Osteoblast (primary cell): ENCODE measurements around the gene PUS1. TPM values are rescaled to one million over a fixed set of nuclear protein-coding genes. Genes with fewer than 3 reads are reported as not detected.
"Not testable (repeated sequence)": the region's sequence is repeated elsewhere in the genome, so short reads cannot be mapped to it uniquely, and the experiment has no call there.

Experiments used
- DNase-seq: peaks from one replicate; pipeline ENCODE4 v3.0.0; 2011; ENCODE audit warnings: low spot score, mixed read lengths; ENCODE audit not compliant: insufficient read length; ENCODE audit errors: missing footprints
- H2AFZ ChIP-seq: 2 replicates; pipeline ENCODE4 v1.6.0; 2011; ENCODE audit warnings: mild to moderate bottlenecking, low read length
- H3K27ac ChIP-seq: 2 replicates; pipeline ENCODE4 v1.5.1; 2011; ENCODE audit warnings: mild to moderate bottlenecking, low read depth, low read length, moderate library complexity
- H3K27me3 ChIP-seq: 2 replicates; pipeline ENCODE4 v1.6.0; 2012; ENCODE audit warnings: mild to moderate bottlenecking, control low read depth, inconsistent platforms, low read length, moderate library complexity; ENCODE audit not compliant: insufficient read depth
- H3K36me3 ChIP-seq: 2 replicates; pipeline ENCODE4 v1.5.1; 2011; ENCODE audit warnings: mild to moderate bottlenecking, low read length, control low read depth, moderate library complexity; ENCODE audit not compliant: insufficient read depth
- H3K4me1 ChIP-seq: 2 replicates; pipeline ENCODE4 v1.5.1; 2011; ENCODE audit warnings: mild to moderate bottlenecking, low read length, control low read depth, moderate library complexity; ENCODE audit not compliant: insufficient read depth
- H3K4me2 ChIP-seq: 2 replicates; pipeline ENCODE4 v1.6.0; 2011; ENCODE audit warnings: mild to moderate bottlenecking, low read length; ENCODE audit not compliant: insufficient read depth
- H3K4me3 ChIP-seq: fragments of 200-600 bp; sonication (generic); 3 replicates; pipeline ENCODE4 v1.5.1; 2012; ENCODE audit warnings: mild to moderate bottlenecking, low read length, inconsistent platforms; ENCODE audit not compliant: insufficient read depth
- H3K79me2 ChIP-seq: 2 replicates; pipeline ENCODE4 v1.6.0; 2012; ENCODE audit warnings: mild to moderate bottlenecking, low read length, control low read depth, inconsistent platforms; ENCODE audit not compliant: insufficient read depth
- H3K9me3 ChIP-seq: 2 replicates; pipeline ENCODE4 v1.5.1; 2011; ENCODE audit warnings: low read depth, low read length, control low read depth
- H4K20me1 ChIP-seq: 2 replicates; pipeline ENCODE4 v1.6.0; 2012; ENCODE audit warnings: mild to moderate bottlenecking, low read length, control low read depth; ENCODE audit not compliant: insufficient read depth
- CTCF ChIP-seq: IDR thresholded peaks from 2 replicates; pipeline ENCODE4 v1.5.1; 2011; ENCODE audit warnings: mild to moderate bottlenecking, low read depth, low read length, moderate library complexity; ENCODE audit errors: extremely low read depth
- total RNA-seq: library from RNA; depleted of rRNA; stranded (reverse); fragments of >200 nt; gene quantifications from 2 replicates; pipeline ENCODE4 v1.2.3, GENCODE V29; 2012

The PUS1 gene
- total RNA-seq, 1 donor: 7.6 TPM

- Histone ChIP-seq H4K20me1 (peaks cover 14% of the 10 kb centered on the region), H3K79me2 (peaks cover 42% of the 10 kb centered on the region), H2AFZ (peak within 1 kb of the TSS; percentile 91), H3K9me3 (no peaks in the 10 kb centered on the region), H3K27ac (peak within 1 kb of the TSS; percentile 69), H3K36me3 (peaks cover 2% of the 10 kb centered on the region), H3K4me2 (peak within 1 kb of the TSS; percentile 96), H3K27me3 (no peaks in the 10 kb centered on the region), H3K4me1 (peaks cover 10% of the 10 kb centered on the region), H3K4me3 (peak within 1 kb of the TSS; percentile 91)
- peak; percentile 36 for TF ChIP-seq CTCF
- DNase-seq: peak; percentile 99
Measured at GRCh38 chr12:131949431-131950181, 20.5 kb downstream of the PUS1 start, which contains the start of gene EP400. Gene EP400, plus strand, starts transcription at chr12:131949942. Its CDS starts 10,678 bp downstream, at chr12:131960620.

GRCh38 chr12:131950182-131950913 is 21.3 kb downstream of the PUS1 start:
- Histone ChIP-seq H3K27me3 (no peaks in the 10 kb centered on the region), H3K79me2 (peaks cover 50% of the 10 kb centered on the region), H3K4me1 (peaks cover 10% of the 10 kb centered on the region), H3K4me3 (peak overlapping the region; percentile 91), H4K20me1 (peaks cover 20% of the 10 kb centered on the region), H3K36me3 (no peaks in the 10 kb centered on the region), H3K27ac (peak overlapping the region; percentile 69), H2AFZ (peak overlapping the region; percentile 70), H3K4me2 (peak overlapping the region; percentile 96), H3K9me3 (no peaks in the 10 kb centered on the region)
- no peak for TF ChIP-seq CTCF
- DNase-seq: peak; percentile 91

GRCh38 chr12:131953810-131954209 is 24.7 kb downstream of the PUS1 start:
- not testable (repeated sequence) for H2AFZ ChIP-seq, H3K27ac ChIP-seq, H3K36me3 ChIP-seq, DNase-seq, H3K4me2 ChIP-seq, H3K4me3 ChIP-seq, H3K4me1 ChIP-seq, H3K9me3 ChIP-seq, H3K27me3 ChIP-seq
- peaks cover 82% of the 10 kb centered on the region for H3K79me2 ChIP-seq
- peaks cover 43% of the 10 kb centered on the region for H4K20me1 ChIP-seq

GRCh38 chr12:131954460-131954859 is 25.4 kb downstream of the PUS1 start:
- Histone ChIP-seq H3K79me2 (peaks cover 89% of the 10 kb centered on the region), H4K20me1 (peaks cover 50% of the 10 kb centered on the region)
- DNase-seq, H3K9me3 ChIP-seq, H3K36me3 ChIP-seq, H3K27me3 ChIP-seq, H3K4me3 ChIP-seq, H3K4me2 ChIP-seq, H2AFZ ChIP-seq, H3K4me1 ChIP-seq, H3K27ac ChIP-seq: not testable (repeated sequence)
